Fibroblast of the aortic adventitia (primary cell): ENCODE measurements around the gene GRAMD1C. TPM values are rescaled to one million over a fixed set of nuclear protein-coding genes. Genes with fewer than 3 reads are reported as not detected.

Experiments
- DNase-seq: peaks from one replicate; pipeline ENCODE4 v3.0.0-alpha.2; 2010; ENCODE audit warnings: low read depth
- H3K4me3 ChIP-seq: 2 replicates; pipeline ENCODE4 v1.5.1; 2011; ENCODE audit warnings: low read depth, mild to moderate bottlenecking, control low read depth, low read length, moderate library complexity
- total RNA-seq: library from RNA; depleted of rRNA; stranded (reverse); fragments of >200 nt; gene quantifications from 2 replicates; pipeline ENCODE4 v1.2.3, GENCODE V29; 2012; ENCODE audit warnings: low replicate concordance
- TF ChIP-seq, protein P1 (sequence below): IDR thresholded peaks from 2 replicates; pipeline ENCODE4 v1.5.1; 2011; ENCODE audit warnings: mild to moderate bottlenecking, low read length, control low read depth, inconsistent platforms; ENCODE audit not compliant: insufficient read depth

Gene GRAMD1C
- total RNA-seq, 1 donor, result 12.1 TPM

- no peak for DNase-seq
- H3K4me3 ChIP-seq, result no peak overlapping the region
- TF ChIP-seq, protein P1, sequence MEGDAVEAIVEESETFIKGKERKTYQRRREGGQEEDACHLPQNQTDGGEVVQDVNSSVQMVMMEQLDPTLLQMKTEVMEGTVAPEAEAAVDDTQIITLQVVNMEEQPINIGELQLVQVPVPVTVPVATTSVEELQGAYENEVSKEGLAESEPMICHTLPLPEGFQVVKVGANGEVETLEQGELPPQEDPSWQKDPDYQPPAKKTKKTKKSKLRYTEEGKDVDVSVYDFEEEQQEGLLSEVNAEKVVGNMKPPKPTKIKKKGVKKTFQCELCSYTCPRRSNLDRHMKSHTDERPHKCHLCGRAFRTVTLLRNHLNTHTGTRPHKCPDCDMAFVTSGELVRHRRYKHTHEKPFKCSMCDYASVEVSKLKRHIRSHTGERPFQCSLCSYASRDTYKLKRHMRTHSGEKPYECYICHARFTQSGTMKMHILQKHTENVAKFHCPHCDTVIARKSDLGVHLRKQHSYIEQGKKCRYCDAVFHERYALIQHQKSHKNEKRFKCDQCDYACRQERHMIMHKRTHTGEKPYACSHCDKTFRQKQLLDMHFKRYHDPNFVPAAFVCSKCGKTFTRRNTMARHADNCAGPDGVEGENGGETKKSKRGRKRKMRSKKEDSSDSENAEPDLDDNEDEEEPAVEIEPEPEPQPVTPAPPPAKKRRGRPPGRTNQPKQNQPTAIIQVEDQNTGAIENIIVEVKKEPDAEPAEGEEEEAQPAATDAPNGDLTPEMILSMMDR, result no peak
Observed at GRCh38 chr3:113985541-113985940, 147.0 kb downstream of the GRAMD1C start.

Other genes with a start within 250 kb of the GRAMD1C start
- gene USF3, start 142.1 kb upstream of the GRAMD1C start, total RNA-seq, result 4.5 and 12.9 TPM in 2 replicates
- gene NAA50, start 92.5 kb upstream of the GRAMD1C start, total RNA-seq, result 142 and 242 TPM in 2 replicates
- 63.5 and 81.0 TPM in 2 replicates for gene ATP6V1A, start 91.8 kb upstream of the GRAMD1C start, total RNA-seq
- 3.3 and 7.0 TPM in 2 replicates for gene ZDHHC23, start 109.2 kb downstream of the GRAMD1C start, total RNA-seq
- gene CCDC191, start 217.7 kb downstream of the GRAMD1C start, total RNA-seq, result 4.2 and 7.4 TPM in 2 replicates
- gene QTRT2, start 217.9 kb downstream of the GRAMD1C start, total RNA-seq, result 23.7 and 33.9 TPM in 2 replicates